ENCODE measurements around the gene MTHFS.

The MTHFS gene

DNA sequence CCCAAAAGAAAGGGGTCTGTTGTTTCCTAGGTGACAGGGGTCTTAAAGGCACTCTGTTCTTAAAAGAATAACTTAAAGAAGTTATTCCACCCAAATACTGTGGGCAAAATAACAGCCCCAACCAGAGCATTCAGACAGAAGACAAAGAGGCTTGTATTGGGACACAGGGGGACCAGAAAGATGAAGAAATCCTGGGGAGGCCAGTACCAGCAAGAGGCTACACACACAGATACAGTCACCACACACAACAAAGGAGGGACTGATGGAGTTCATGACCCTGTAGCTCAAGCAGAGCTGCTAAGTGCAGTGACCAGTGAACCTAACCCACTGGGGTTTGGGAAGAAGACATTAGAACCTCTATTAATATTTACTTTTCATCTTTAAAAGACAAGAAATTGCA, 59.0 kb downstream of the MTHFS start:
- no peak for DNase-seq (ENCODE audit: low spot score)
- in situ Hi-C loops (cut with MboI; ENCODE audit: low sequenced_read_pairs, unreplicated experiment): loop anchor here (25.0 kb wide), 1 partner anchor 501 kb away; no protein-coding TSS in a partner anchor
- no peak for TF ChIP-seq CTCF (IDR thresholded peaks at IDR 0.05; ENCODE audit: borderline replicate concordance, control extremely low read depth, extremely low read depth, insufficient read depth, missing control alignments)

DNA sequence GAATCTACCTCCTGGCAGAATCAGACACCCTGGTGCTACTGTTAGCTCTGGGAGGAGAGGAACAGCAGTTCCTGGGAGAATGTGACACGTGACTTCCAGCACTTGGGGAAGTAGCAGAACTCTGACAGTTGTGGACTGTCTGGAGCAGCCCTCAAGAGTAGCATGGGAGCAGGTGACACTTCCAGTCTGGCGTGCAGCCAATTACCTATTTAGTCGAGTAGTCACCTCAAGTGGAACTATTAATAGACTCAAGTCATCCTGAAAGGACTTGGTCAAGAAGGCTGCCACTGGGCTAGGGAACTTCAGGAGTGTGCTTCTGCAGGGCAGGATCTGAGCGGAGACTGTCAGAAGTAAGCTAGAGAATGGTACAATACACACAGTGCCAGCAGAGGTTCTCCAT, 62.3 kb downstream of the MTHFS start:
- in situ Hi-C loops (cut with MboI; ENCODE audit: low sequenced_read_pairs, unreplicated experiment): loop anchor here (25.0 kb wide), 1 partner anchor 497 kb away; no protein-coding TSS in a partner anchor
- no peak for TF ChIP-seq CTCF (IDR thresholded peaks at IDR 0.05; ENCODE audit: borderline replicate concordance, control extremely low read depth, extremely low read depth, insufficient read depth, missing control alignments)
- no peak for DNase-seq (ENCODE audit: low spot score)

DNA sequence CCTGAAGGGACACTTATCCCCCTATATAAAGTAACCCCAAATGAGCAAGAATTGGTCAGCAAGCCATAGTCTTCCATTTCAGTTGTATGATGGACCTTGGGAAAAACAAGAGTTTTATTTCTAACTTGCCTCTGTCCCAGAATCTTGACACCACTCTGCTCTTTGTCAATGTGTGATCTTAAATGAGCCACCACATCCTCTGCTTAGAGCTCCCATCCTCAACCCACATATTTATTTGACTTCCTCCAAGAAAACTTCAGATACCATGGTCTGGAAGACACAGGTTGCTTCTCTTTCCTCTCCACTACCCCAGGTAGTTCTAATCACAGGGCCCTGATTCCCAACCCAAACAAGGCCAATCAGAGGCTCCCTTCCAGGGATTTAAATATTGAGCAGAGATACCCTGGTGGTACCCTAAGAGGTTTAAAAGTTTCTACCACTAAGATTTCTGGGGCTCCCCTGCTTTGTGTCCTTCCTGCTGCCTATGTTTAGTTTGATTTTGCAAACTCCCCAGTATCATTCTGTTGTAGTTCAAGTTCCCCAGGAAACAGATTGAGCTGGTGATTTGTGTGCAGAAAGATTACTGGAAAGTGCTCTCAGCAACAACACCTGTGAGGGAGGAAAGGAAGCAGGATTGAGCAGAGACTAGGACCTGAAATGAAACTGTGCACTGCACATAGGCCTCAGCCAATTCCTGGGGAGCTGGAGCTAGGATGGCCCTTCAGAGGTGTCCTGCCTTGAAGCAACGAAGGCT, 64.3 kb downstream of the MTHFS start:
- no peak for TF ChIP-seq CTCF (IDR thresholded peaks at IDR 0.05; ENCODE audit: borderline replicate concordance, control extremely low read depth, extremely low read depth, insufficient read depth, missing control alignments)
- in situ Hi-C loops (cut with MboI; ENCODE audit: low sequenced_read_pairs, unreplicated experiment): loop anchor here (25.0 kb wide), 1 partner anchor 495 kb away; no protein-coding TSS in a partner anchor
- DNase-seq (ENCODE audit: low spot score): no peak

- in situ Hi-C loops (cut with MboI; ENCODE audit: low sequenced_read_pairs, unreplicated experiment): loop anchor here (25.0 kb wide), 1 partner anchor 494 kb away; no protein-coding TSS in a partner anchor
- no peak for DNase-seq (ENCODE audit: low spot score)
- TF ChIP-seq CTCF (IDR thresholded peaks at IDR 0.05; ENCODE audit: borderline replicate concordance, control extremely low read depth, extremely low read depth, insufficient read depth, missing control alignments): no peak
Observed at GRCh38 chr15:79831604-79832003, 65.2 kb downstream of the MTHFS start.

- in situ Hi-C loops (cut with MboI; ENCODE audit: low sequenced_read_pairs, unreplicated experiment): loop anchor here (25.0 kb wide), 1 partner anchor 493 kb away; no protein-coding TSS in a partner anchor
- DNase-seq (ENCODE audit: low spot score): no peak
- no peak for TF ChIP-seq CTCF (IDR thresholded peaks at IDR 0.05; ENCODE audit: borderline replicate concordance, control extremely low read depth, extremely low read depth, insufficient read depth, missing control alignments)
Observed at GRCh38 chr15:79829950-79830349, 66.9 kb downstream of the MTHFS start.

DNA sequence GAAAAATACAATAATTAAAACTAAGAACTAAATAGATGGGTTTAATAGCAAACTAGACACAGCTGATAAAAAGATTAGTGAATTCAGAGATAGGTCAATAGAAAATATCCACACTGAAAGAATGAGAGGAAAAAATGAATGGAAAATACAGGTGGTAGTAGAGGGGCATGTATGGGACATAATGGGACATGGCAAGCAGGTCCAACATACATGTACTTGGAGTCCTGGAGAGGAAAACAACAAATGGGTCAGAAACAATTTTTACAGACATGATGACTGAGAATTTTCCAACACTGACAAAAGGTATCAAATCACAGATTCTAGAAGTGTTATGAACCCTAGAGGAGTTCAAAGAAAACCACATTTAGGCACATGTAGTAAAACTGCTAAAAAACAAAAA, 68.4 kb downstream of the MTHFS start:
- TF ChIP-seq CTCF (IDR thresholded peaks at IDR 0.05; ENCODE audit: borderline replicate concordance, control extremely low read depth, extremely low read depth, insufficient read depth, missing control alignments): no peak

More for the DNA sequence above, 68.4 kb downstream of the MTHFS start:
- in situ Hi-C loops (cut with MboI; ENCODE audit: low sequenced_read_pairs, unreplicated experiment): loop anchor here (25.0 kb wide), 1 partner anchor 491 kb away; no protein-coding TSS in a partner anchor
- no peak for DNase-seq (ENCODE audit: low spot score)
